H9 (cell line): ENCODE data around the gene VASN. TPM values are rescaled to one million over a fixed set of nuclear protein-coding genes. Genes with fewer than 3 reads are reported as not detected.
A peak's percentile ranks its signal among the peaks of the same experiment; 100 is the strongest.

Source experiments
- DNase-seq: peaks from one replicate; pipeline ENCODE4 v3.0.0-alpha.2; 2017
- H2AFZ ChIP-seq: one replicate; pipeline ENCODE4 v1.6.1; 2013; ENCODE audit warnings: mild to moderate bottlenecking, low read length, control low read depth, moderate library complexity
- H2AK5ac ChIP-seq: 2 replicates; pipeline ENCODE4 v1.6.1; 2013; ENCODE audit warnings: low read length, control low read depth, mixed read lengths; ENCODE audit not compliant: insufficient read length
- H2BK120ac ChIP-seq: one replicate; pipeline ENCODE4 v1.6.1; 2013; ENCODE audit warnings: low read depth, mild to moderate bottlenecking, low read length, control low read depth, inconsistent platforms; ENCODE audit not compliant: poor library complexity, severe bottlenecking
- H2BK12ac ChIP-seq: 2 replicates; pipeline ENCODE4 v1.6.1; 2013; ENCODE audit warnings: low read length, control low read depth, mixed read lengths, low read depth; ENCODE audit not compliant: insufficient read length
- H2BK15ac ChIP-seq: 2 replicates; pipeline ENCODE4 v1.6.1; 2013; ENCODE audit warnings: low read depth, low read length, control low read depth
- H2BK20ac ChIP-seq: one replicate; pipeline ENCODE4 v1.6.1; 2013; ENCODE audit warnings: low read depth, mild to moderate bottlenecking, low read length, control low read depth, inconsistent platforms; ENCODE audit not compliant: poor library complexity, severe bottlenecking
- H2BK5ac ChIP-seq: 2 replicates; pipeline ENCODE4 v1.6.1; 2013; ENCODE audit warnings: low read length, control low read depth, mixed read lengths; ENCODE audit not compliant: insufficient read length
- H3K14ac ChIP-seq: 2 replicates; pipeline ENCODE4 v1.6.1; 2013; ENCODE audit warnings: low read length, control low read depth; ENCODE audit not compliant: insufficient read depth
- H3K18ac ChIP-seq: 2 replicates; pipeline ENCODE4 v1.6.1; 2013; ENCODE audit warnings: low read depth, mild to moderate bottlenecking, mixed read lengths, low read length, control low read depth; ENCODE audit not compliant: insufficient read length
- H3K23ac ChIP-seq: 2 replicates; pipeline ENCODE4 v1.6.1; 2013; ENCODE audit warnings: low read length, control low read depth, mixed read lengths, low read depth; ENCODE audit not compliant: insufficient read length
- H3K23me2 ChIP-seq: 2 replicates; pipeline ENCODE4 v1.6.1; 2013; ENCODE audit warnings: low read depth, mild to moderate bottlenecking, mixed read lengths, low read length, control low read depth; ENCODE audit not compliant: insufficient read length, poor library complexity, severe bottlenecking
- H3K27ac ChIP-seq: 2 replicates; pipeline ENCODE4 v1.5.1; 2013; ENCODE audit warnings: low read length, control low read depth, mixed read lengths, low read depth; ENCODE audit not compliant: insufficient read length
- H3K27me3 ChIP-seq: 2 replicates; pipeline ENCODE4 v1.6.1; 2013; ENCODE audit warnings: low read length, control low read depth, inconsistent platforms; ENCODE audit not compliant: insufficient read depth
- H3K4ac ChIP-seq: 2 replicates; pipeline ENCODE4 v1.6.1; 2013; ENCODE audit warnings: low read depth, mild to moderate bottlenecking, control low read depth, inconsistent platforms, low read length, moderate library complexity
- H3K4me1 ChIP-seq: 2 replicates; pipeline ENCODE4 v1.6.1; 2013; ENCODE audit warnings: low read length, control low read depth, inconsistent platforms; ENCODE audit not compliant: insufficient read depth
- H3K4me2 ChIP-seq: 2 replicates; pipeline ENCODE4 v1.6.1; 2013; ENCODE audit warnings: low read length, control low read depth, mixed read lengths; ENCODE audit not compliant: insufficient read length, insufficient read depth
- H3K56ac ChIP-seq: 2 replicates; pipeline ENCODE4 v1.6.1; 2013; ENCODE audit warnings: low read depth, mild to moderate bottlenecking, mixed read lengths, low read length, control low read depth; ENCODE audit not compliant: insufficient read length
- H3K79me1 ChIP-seq: 2 replicates; pipeline ENCODE4 v1.6.1; 2013; ENCODE audit warnings: low read depth, mild to moderate bottlenecking, moderate library complexity, low read length, control low read depth, inconsistent platforms; ENCODE audit not compliant: insufficient read depth, poor library complexity, severe bottlenecking
- H3K79me2 ChIP-seq: 2 replicates; pipeline ENCODE4 v1.6.1; 2013; ENCODE audit warnings: low read length, control low read depth, inconsistent platforms; ENCODE audit not compliant: insufficient read depth
- H3K9ac ChIP-seq: 2 replicates; pipeline ENCODE4 v1.6.1; 2013; ENCODE audit warnings: low read length, control low read depth, mixed read lengths; ENCODE audit not compliant: insufficient read length; ENCODE audit errors: extremely low read depth
- H3K9me3 ChIP-seq: one replicate; pipeline ENCODE4 v1.6.1; 2013; ENCODE audit warnings: low read depth, low read length, inconsistent platforms; ENCODE audit not compliant: control insufficient read depth
- H3T11ph ChIP-seq: one replicate; pipeline ENCODE4 v1.6.1; 2013; ENCODE audit warnings: mild to moderate bottlenecking, low read length, control low read depth, inconsistent platforms
- H4K20me1 ChIP-seq: one replicate; pipeline ENCODE4 v1.6.1; 2013; ENCODE audit not compliant: control insufficient read depth, insufficient read length, insufficient read depth
- H4K5ac ChIP-seq: 2 replicates; pipeline ENCODE4 v1.6.1; 2013; ENCODE audit warnings: low read depth, mild to moderate bottlenecking, mixed read lengths, low read length, control low read depth; ENCODE audit not compliant: insufficient read length
- H4K8ac ChIP-seq: replicated peaks from 2 replicates; pipeline ENCODE4 v1.6.1; 2013; ENCODE audit warnings: low read length, control low read depth, mixed read lengths, low read depth; ENCODE audit not compliant: insufficient read length
- H4K91ac ChIP-seq: 2 replicates; pipeline ENCODE4 v1.6.1; 2013; ENCODE audit warnings: low read depth, mild to moderate bottlenecking, moderate library complexity, mixed read lengths, low read length, control low read depth; ENCODE audit not compliant: insufficient read length
- H3K27ac Mint-ChIP-seq, 3 experiments: 2 replicates in 2 of 3; 3 replicates in 1 of 3; pipeline ENCODE4 v1.8.0; 2020 to 2021; ENCODE audit warnings: mixed read lengths in 3 of 3, mild to moderate bottlenecking in 1 of 3, moderate library complexity in 1 of 3
- H3K27me3 Mint-ChIP-seq: 2 replicates; pipeline ENCODE4 v1.8.0; 2021; ENCODE audit warnings: low read depth, mild to moderate bottlenecking, moderate library complexity, mixed read lengths
- H3K36me3 Mint-ChIP-seq, 3 experiments: 2 replicates in 2 of 3; 3 replicates in 1 of 3; pipeline ENCODE4 v1.8.0; 2020 to 2021; ENCODE audit warnings: low read depth in 3 of 3, mixed read lengths in 3 of 3; ENCODE audit not compliant: insufficient read depth in 1 of 3
- H3K4me1 Mint-ChIP-seq, 2 experiments: 2 replicates each; pipeline ENCODE4 v1.8.0; 2020; ENCODE audit warnings: mixed read lengths in 2 of 2
- H3K4me3 Mint-ChIP-seq, 2 experiments: 2 replicates in 1 of 2; 3 replicates in 1 of 2; pipeline ENCODE4 v1.8.0; 2020 to 2021; ENCODE audit warnings: mild to moderate bottlenecking in 2 of 2, mixed read lengths in 2 of 2, moderate library complexity in 1 of 2
- H3K9me3 Mint-ChIP-seq, 2 experiments: 2 replicates in 1 of 2; 3 replicates in 1 of 2; pipeline ENCODE4 v1.8.0; 2020; ENCODE audit warnings: mild to moderate bottlenecking in 2 of 2, mixed read lengths in 2 of 2, moderate library complexity in 1 of 2
- WGBS: extraction: QIAGEN DNeasy Blood & Tissue Kit; methylation state at CpG from one replicate; pipeline ENCODE4 v1.1.7; 2013; ENCODE audit warnings: missing lambda C conversion rate, low lambda C conversion rate, mixed read lengths; ENCODE audit not compliant: insufficient read length; ENCODE audit errors: extremely low coverage; 5-methylcytosine and 5-hydroxymethylcytosine counted together
- total RNA-seq: library from RNA; stranded (reverse); gene quantifications from 2 replicates; pipeline ENCODE4 v1.2.1, GENCODE V29; 2021
- TF ChIP-seq, protein P1 (sequence below): fragments of 200-600 bp; sonication (generic); conservative IDR thresholded peaks from 3 replicates; pipeline ENCODE4 v1.8.0; 2021; ENCODE audit warnings: antibody characterized with exemption, mild to moderate bottlenecking

VASN gene
- total RNA-seq, 1 experiment from 2014 or later, result 11.0 TPM

DNA sequence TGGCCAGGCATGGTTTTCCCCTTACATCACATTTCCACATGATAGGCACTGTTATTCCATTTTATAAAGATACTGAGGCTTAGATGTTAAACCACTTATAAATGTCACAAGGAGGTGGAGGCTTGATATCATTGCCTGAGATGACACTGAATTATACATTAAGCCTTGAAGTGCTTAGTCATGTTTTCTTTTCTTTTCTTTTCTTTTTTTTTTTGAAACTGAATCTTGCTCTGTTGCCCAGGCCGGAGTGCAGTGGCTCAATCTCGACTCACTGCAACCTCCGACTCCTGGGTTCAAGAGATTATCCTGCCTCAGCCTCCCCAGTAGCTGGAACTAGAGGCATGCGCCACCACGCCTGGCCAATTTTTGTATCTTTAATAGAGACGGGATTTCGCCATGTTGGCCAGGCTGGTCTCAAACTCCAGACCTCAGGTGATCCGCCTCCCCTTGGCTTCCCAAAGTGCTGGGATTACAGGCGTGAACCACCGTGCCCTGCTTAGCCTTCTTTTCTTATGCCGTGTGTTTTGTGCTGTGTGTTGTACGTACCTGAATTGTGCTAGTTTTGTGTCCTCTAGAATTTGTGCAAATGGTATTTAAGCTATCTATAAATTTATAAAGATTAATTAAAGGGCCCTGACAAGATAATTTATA is 55.2 kb downstream of the VASN start:
- peaks cover 19 to 29% (median 21%) of the 10 kb centered on the region in 3 experiments; a peak in 6 of 7 replicates for H3K36me3 Mint-ChIP-seq
- no peak overlapping the region for H2BK12ac ChIP-seq
- no CpG with 5 or more reads among the region's 12 CpGs for WGBS
- no peak overlapping the region for H3K23ac ChIP-seq
- no peak overlapping the region for H2BK20ac ChIP-seq
- no peak overlapping the region for H2AK5ac ChIP-seq
- H3K27me3 Mint-ChIP-seq, result no peaks in the 10 kb centered on the region
- H3K18ac ChIP-seq, result no peak overlapping the region
- no peaks in the 10 kb centered on the region for H3K9me3 Mint-ChIP-seq
- peaks cover 15 to 21% of the 10 kb centered on the region in 2 experiments for H3K4me1 Mint-ChIP-seq
- no peak overlapping the region for H2BK15ac ChIP-seq
- H2BK5ac ChIP-seq, result no peak overlapping the region
- H3K9me3 ChIP-seq, result no peaks in the 10 kb centered on the region
- DNase-seq, result no peak
- peaks cover 12% of the 10 kb centered on the region; the same call in 1 of the 2 replicates for H3K79me2 ChIP-seq
- peaks cover 7% of the 10 kb centered on the region for H3K23me2 ChIP-seq
- peak overlapping the region; percentile 89 for H3K9ac ChIP-seq
- no peak overlapping the region for H3K14ac ChIP-seq
- H4K91ac ChIP-seq, result no peak overlapping the region
- peak overlapping the region; percentile 99 for H3K4me2 ChIP-seq
- no peak overlapping the region for H3K56ac ChIP-seq
- H3K4me3 Mint-ChIP-seq, result peak overlapping the region; percentile 99
- no peak overlapping the region for H2AFZ ChIP-seq
- no peak overlapping the region for H4K5ac ChIP-seq
- H3K79me1 ChIP-seq, result no peaks in the 10 kb centered on the region
- H3K27ac Mint-ChIP-seq, result peak overlapping the region in 2 of 3 experiments; percentile 96 to 98; a peak in 4 of 7 replicates
- no peak overlapping the region for H3T11ph ChIP-seq
- no peaks in the 10 kb centered on the region for H3K4me1 ChIP-seq
- H4K8ac ChIP-seq, result no peak overlapping the region
- H3K27me3 ChIP-seq, result no peaks in the 10 kb centered on the region
- TF ChIP-seq, protein P1, sequence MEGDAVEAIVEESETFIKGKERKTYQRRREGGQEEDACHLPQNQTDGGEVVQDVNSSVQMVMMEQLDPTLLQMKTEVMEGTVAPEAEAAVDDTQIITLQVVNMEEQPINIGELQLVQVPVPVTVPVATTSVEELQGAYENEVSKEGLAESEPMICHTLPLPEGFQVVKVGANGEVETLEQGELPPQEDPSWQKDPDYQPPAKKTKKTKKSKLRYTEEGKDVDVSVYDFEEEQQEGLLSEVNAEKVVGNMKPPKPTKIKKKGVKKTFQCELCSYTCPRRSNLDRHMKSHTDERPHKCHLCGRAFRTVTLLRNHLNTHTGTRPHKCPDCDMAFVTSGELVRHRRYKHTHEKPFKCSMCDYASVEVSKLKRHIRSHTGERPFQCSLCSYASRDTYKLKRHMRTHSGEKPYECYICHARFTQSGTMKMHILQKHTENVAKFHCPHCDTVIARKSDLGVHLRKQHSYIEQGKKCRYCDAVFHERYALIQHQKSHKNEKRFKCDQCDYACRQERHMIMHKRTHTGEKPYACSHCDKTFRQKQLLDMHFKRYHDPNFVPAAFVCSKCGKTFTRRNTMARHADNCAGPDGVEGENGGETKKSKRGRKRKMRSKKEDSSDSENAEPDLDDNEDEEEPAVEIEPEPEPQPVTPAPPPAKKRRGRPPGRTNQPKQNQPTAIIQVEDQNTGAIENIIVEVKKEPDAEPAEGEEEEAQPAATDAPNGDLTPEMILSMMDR, result no peak
- H3K4ac ChIP-seq, result no peak overlapping the region
- no peak overlapping the region for H2BK120ac ChIP-seq
- H3K27ac ChIP-seq, result no peak overlapping the region
- H4K20me1 ChIP-seq, result no peaks in the 10 kb centered on the region
